ENCODE results near the gene CRCP.
"Not testable (repeated sequence)": the region's sequence is repeated elsewhere in the genome, so short reads cannot be mapped to it uniquely, and the experiment has no call there.

Gene CRCP

DNA sequence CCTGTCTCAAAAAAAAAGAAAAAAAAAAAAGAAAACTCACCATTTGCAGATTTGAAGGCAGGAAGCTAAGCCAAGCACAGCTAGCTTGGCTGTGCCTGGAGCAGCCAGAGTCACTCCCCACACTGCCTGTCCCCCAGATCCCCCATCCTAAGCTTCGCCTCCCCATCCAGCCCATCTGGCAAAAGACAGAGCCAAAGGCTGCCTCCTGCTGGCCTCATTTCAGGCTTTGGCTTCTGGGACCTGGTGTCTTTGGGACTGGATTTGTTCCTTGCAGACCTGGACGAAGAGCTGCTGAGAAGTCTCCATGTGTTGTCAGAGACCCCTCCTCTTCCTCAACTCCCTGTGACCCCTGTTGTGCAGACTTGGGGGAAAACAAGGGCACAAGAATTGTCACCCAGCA, 31.0 kb upstream of the CRCP start:
- H3K27ac ChIP-seq (ENCODE audit: insufficient read depth, low read length, poor library complexity, severe bottlenecking) = no peak overlapping the region

DNA sequence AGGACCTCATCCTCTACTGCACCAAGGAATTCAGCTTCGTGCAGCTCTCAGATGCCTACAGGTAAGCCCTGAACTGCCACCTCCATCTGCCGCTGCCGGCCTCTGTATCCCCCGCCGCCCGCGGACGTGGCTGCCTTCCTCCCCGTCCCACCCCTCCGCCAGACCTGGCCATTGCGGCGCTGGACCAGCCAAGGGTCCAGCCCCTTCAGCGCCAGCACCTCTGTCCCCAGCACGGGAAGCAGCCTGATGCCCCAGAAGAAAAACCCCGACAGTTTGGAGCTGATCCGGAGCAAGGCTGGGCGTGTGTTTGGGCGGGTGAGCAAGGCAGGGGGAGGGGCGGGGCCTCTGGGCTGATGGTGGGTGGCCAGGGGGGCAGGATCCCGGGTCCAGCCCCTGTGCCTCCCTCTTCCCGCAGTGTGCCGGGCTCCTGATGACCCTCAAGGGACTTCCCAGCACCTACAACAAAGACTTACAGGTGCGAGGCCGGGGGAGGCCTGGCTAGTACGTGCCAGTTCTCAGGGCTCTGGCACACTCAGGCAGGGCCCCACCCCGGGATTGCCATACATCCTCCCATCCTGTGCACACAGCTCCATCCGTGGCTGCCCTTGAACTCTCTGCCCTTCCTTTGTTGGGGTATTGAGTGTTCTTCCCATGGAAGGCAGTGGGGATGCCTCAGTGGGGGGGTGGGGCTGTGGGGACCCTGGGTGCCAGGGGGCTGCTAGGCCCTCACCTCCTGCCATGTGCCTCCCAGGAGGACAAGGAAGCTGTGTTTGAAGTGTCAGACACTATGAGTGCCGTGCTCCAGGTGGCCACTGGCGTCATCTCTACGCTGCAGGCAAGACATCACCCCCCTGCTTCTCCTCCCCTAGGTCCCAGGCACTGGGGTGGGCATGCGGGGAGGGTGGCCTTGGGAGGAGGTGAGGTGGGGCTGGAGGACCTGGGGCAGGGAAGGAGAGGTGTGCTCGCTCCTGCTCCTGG, 25.5 kb upstream of the CRCP start:
- no peaks in the 10 kb centered on the region for H3K36me3 ChIP-seq (ENCODE audit: control insufficient read depth, insufficient read depth, low read length)
- H3K4me1 ChIP-seq (ENCODE audit: control insufficient read depth, insufficient read depth, low read length, poor library complexity, severe bottlenecking) = no peaks in the 10 kb centered on the region
- no peak for DNase-seq
- H3K4me3 ChIP-seq (ENCODE audit: insufficient read depth, low read depth, low read length, poor library complexity, severe bottlenecking) = no peak overlapping the region
- H3K27ac ChIP-seq (ENCODE audit: insufficient read depth, low read length, poor library complexity, severe bottlenecking) = no peak overlapping the region
- no peaks in the 10 kb centered on the region for H3K27me3 ChIP-seq (replicated peaks; ENCODE audit: control insufficient read depth, insufficient read depth, low read length, poor library complexity, severe bottlenecking)
- H3K9me3 ChIP-seq (ENCODE audit: control insufficient read depth, low read length) = no peaks in the 10 kb centered on the region

More for the DNA sequence above, 31.0 kb upstream of the CRCP start:
- H3K27me3 ChIP-seq (replicated peaks; ENCODE audit: control insufficient read depth, insufficient read depth, low read length, poor library complexity, severe bottlenecking) = no peaks in the 10 kb centered on the region
- no peaks in the 10 kb centered on the region for H3K9me3 ChIP-seq (ENCODE audit: control insufficient read depth, low read length)
- no peaks in the 10 kb centered on the region for H3K4me1 ChIP-seq (ENCODE audit: control insufficient read depth, insufficient read depth, low read length, poor library complexity, severe bottlenecking)
- DNase-seq = no peak
- no peaks in the 10 kb centered on the region for H3K36me3 ChIP-seq (ENCODE audit: control insufficient read depth, insufficient read depth, low read length)
- H3K4me3 ChIP-seq (ENCODE audit: insufficient read depth, low read depth, low read length, poor library complexity, severe bottlenecking) = no peak overlapping the region

DNA sequence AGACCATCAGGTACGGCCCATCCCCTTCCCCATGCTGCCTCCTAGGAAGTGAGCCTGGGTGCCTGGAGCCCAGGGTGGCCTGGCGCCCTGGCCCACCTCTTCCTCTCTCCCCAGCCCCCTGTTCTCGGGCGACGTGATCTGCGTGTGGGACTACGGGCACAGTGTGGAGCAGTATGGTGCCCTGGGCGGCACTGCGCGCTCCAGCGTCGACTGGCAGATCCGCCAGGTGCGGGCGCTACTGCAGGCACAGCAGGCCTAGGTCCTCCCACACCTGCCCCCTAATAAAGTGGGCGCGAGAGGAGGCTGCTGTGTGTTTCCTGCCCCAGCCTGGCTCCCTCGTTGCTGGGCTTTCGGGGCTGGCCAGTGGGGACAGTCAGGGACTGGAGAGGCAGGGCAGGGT, 22.0 kb upstream of the CRCP start:
- H3K4me3 ChIP-seq (ENCODE audit: insufficient read depth, low read depth, low read length, poor library complexity, severe bottlenecking) = no peak overlapping the region

DNA sequence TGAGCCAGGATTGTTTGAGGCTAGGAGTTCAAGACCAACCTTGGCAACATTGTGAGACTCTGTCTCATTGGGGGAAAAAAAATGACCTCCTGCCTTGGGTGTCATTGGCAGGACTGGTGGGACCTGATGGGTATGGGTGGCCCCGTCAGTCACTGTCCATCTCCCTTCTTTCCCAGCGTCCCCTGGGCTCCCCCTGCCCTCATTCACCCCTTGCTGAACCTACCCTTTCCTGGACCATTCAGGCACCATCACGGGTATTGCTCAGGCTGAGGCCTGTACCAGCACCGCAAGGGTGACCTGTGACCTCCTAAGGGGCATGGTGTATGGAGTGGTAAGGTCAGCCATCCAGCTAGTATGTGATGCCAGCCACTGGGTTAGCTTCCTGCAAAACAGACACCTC, 19.6 kb upstream of the CRCP start:
- H3K9me3 ChIP-seq (ENCODE audit: control insufficient read depth, low read length) = no peaks in the 10 kb centered on the region
- H3K4me3 ChIP-seq (ENCODE audit: insufficient read depth, low read depth, low read length, poor library complexity, severe bottlenecking) = no peak overlapping the region
- no peak for DNase-seq
- H3K4me1 ChIP-seq (ENCODE audit: control insufficient read depth, insufficient read depth, low read length, poor library complexity, severe bottlenecking) = no peaks in the 10 kb centered on the region
- no peak overlapping the region for H3K27ac ChIP-seq (ENCODE audit: insufficient read depth, low read length, poor library complexity, severe bottlenecking)
- H3K27me3 ChIP-seq (replicated peaks; ENCODE audit: control insufficient read depth, insufficient read depth, low read length, poor library complexity, severe bottlenecking) = no peaks in the 10 kb centered on the region
- H3K36me3 ChIP-seq (ENCODE audit: control insufficient read depth, insufficient read depth, low read length) = no peaks in the 10 kb centered on the region

More for the DNA sequence above, 22.0 kb upstream of the CRCP start:
- Histone ChIP-seq H3K4me1 (ENCODE audit: control insufficient read depth, insufficient read depth, low read length, poor library complexity, severe bottlenecking) (no peaks in the 10 kb centered on the region), H3K36me3 (ENCODE audit: control insufficient read depth, insufficient read depth, low read length) (no peaks in the 10 kb centered on the region), H3K9me3 (ENCODE audit: control insufficient read depth, low read length) (no peaks in the 10 kb centered on the region), H3K27ac (ENCODE audit: insufficient read depth, low read length, poor library complexity, severe bottlenecking) (no peak overlapping the region), H3K27me3 (replicated peaks; ENCODE audit: control insufficient read depth, insufficient read depth, low read length, poor library complexity, severe bottlenecking) (no peaks in the 10 kb centered on the region)
- DNase-seq = no peak

DNA sequence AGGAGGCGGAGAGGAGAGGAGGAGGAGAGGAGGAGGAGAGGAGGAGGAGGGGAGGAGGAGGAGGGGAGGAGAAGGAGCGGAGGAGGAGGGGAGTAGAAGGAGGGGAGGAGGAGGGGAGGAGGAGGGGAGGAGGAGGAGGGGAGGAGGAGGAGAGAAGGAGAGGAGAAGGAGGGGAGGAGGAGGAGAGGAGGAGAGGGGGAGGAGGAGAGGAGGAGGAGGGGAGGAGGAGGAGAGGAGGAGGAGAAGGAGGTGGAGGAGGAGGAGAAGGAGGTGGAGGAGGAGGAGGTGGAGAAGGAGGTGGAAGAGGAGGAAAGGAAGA, 15.5 kb upstream of the CRCP start:
- DNase-seq = no peak
- Histone ChIP-seq H3K27ac (ENCODE audit: insufficient read depth, low read length, poor library complexity, severe bottlenecking) (peak overlapping the region; percentile 42), H3K36me3 (ENCODE audit: control insufficient read depth, insufficient read depth, low read length) (no peaks in the 10 kb centered on the region)

DNA sequence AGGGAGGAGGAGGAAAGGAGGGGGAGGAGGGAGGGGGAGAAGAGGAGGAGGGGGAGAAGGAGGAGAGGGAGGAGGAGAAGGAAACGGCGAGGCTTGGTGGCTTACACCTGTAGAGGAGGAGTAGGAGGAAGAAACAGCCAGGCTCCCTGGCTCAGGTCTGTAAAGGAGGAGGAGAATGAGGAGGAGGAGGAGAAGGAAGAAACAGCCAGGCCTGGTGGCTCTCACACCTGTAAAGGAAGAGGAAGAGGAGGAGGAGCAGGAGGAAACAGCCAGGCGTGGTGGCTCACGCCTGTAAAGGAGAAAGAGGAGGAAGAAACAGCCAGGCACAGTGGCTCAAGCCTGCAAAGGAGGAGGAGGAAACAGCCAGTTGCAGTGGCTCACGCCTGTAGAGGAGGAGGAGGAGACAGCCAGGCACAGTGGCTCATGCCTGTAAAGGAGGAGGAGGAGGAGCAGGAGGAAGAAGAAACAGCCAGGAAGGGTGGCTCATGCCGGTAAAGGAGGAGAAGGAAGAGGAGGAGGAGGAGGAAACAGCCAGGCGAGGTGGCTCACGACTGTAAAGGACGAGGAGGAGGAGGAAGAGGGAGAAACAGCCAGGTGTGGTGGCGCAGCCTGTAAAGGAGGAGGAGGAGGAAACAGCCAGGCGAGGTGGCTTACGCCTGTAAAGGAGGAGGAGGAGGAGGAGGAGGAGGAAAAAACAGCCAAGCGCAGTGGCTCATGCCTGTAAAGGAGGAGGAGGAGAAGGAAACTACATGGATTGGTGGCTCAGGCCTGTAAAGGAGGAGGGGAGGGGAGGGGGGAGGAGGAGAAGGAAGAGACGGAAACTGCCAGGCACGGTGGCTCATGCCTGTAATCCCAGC, 14.9 kb upstream of the CRCP start:
- Histone ChIP-seq H3K36me3 (ENCODE audit: control insufficient read depth, insufficient read depth, low read length) (no peaks in the 10 kb centered on the region), H3K4me1 (ENCODE audit: control insufficient read depth, insufficient read depth, low read length, poor library complexity, severe bottlenecking) (peaks cover 3% of the 10 kb centered on the region), H3K27me3 (replicated peaks; ENCODE audit: control insufficient read depth, insufficient read depth, low read length, poor library complexity, severe bottlenecking) (no peaks in the 10 kb centered on the region), H3K27ac (ENCODE audit: insufficient read depth, low read length, poor library complexity, severe bottlenecking) (peak overlapping the region; percentile 42), H3K9me3 (ENCODE audit: control insufficient read depth, low read length) (no peaks in the 10 kb centered on the region), H3K4me3 (ENCODE audit: insufficient read depth, low read depth, low read length, poor library complexity, severe bottlenecking) (peak overlapping the region; percentile 24)
- DNase-seq = peak in 2 of 3 donors; percentile 7 to 8

More for the DNA sequence above, 15.5 kb upstream of the CRCP start:
- no peaks in the 10 kb centered on the region for H3K9me3 ChIP-seq (ENCODE audit: control insufficient read depth, low read length)
- no peaks in the 10 kb centered on the region for H3K27me3 ChIP-seq (replicated peaks; ENCODE audit: control insufficient read depth, insufficient read depth, low read length, poor library complexity, severe bottlenecking)
- peaks cover 3% of the 10 kb centered on the region for H3K4me1 ChIP-seq (ENCODE audit: control insufficient read depth, insufficient read depth, low read length, poor library complexity, severe bottlenecking)
- H3K4me3 ChIP-seq (ENCODE audit: insufficient read depth, low read depth, low read length, poor library complexity, severe bottlenecking) = no peak overlapping the region

DNA sequence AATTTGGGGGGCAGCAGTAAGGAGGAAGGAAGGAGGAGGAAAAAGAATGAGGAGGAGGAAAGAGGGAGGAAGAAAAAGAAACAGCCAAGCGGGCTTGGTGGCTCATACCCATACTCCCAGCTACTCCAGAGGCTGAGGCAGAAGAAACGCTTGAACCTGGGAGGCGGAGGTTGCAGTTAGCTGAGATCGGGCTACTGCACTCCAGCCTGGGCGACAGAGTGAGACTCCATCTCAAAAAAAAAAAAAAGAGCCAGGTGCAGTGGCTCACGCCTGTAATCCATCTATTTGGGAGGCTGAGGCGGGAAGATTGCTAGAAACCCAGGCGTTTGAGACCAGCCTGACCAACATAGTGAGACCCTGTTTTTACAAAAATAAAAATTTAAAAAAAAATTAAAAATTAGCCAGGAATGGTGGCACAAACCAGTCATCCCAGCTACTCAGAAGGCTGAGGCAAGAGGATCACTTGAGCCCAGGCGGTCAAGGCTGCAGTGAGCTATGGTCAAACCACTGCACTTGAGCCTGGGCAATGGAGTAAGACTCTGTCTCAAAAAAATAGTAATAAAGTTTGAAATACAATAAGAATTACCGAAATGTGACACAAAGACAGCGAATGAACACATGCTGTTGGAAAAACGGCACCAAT, 14.1 kb upstream of the CRCP start:
- Histone ChIP-seq H3K27me3 (replicated peaks; ENCODE audit: control insufficient read depth, insufficient read depth, low read length, poor library complexity, severe bottlenecking) (no peaks in the 10 kb centered on the region), H3K27ac (ENCODE audit: insufficient read depth, low read length, poor library complexity, severe bottlenecking) (peak overlapping the region; percentile 42)

DNA sequence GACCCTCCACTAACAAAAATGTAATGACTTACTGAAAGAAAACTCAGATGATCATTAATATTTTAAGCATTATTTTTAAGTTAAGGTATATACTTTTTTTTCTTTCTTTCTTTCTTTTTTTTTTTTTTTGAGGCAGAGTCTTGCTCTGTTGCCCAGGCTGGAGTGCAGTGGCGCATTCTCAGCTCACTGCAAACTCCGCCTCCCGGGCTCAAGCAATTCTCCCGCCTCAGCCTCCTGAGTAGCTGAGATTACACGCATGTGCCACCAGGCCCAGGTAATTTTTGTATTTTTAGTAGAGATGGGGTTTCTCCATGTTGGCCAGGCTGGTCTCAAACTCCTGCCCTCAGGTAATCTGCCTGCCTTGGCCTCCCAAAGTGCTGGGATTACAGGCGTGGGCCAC, 12.5 kb upstream of the CRCP start:
- DNase-seq; H3K27me3 ChIP-seq (replicated peaks; ENCODE audit: control insufficient read depth, insufficient read depth, low read length, poor library complexity, severe bottlenecking); H3K4me1 ChIP-seq (ENCODE audit: control insufficient read depth, insufficient read depth, low read length, poor library complexity, severe bottlenecking); H3K9me3 ChIP-seq (ENCODE audit: control insufficient read depth, low read length); H3K4me3 ChIP-seq (ENCODE audit: insufficient read depth, low read depth, low read length, poor library complexity, severe bottlenecking); H3K36me3 ChIP-seq (ENCODE audit: control insufficient read depth, insufficient read depth, low read length); H3K27ac ChIP-seq (ENCODE audit: insufficient read depth, low read length, poor library complexity, severe bottlenecking): not testable (repeated sequence)

More for the DNA sequence above, 14.1 kb upstream of the CRCP start:
- Histone ChIP-seq H3K9me3 (ENCODE audit: control insufficient read depth, low read length) (no peaks in the 10 kb centered on the region), H3K4me3 (ENCODE audit: insufficient read depth, low read depth, low read length, poor library complexity, severe bottlenecking) (peak overlapping the region; percentile 24), H3K4me1 (ENCODE audit: control insufficient read depth, insufficient read depth, low read length, poor library complexity, severe bottlenecking) (peaks cover 3% of the 10 kb centered on the region), H3K36me3 (ENCODE audit: control insufficient read depth, insufficient read depth, low read length) (no peaks in the 10 kb centered on the region)
- no peak for DNase-seq

DNA sequence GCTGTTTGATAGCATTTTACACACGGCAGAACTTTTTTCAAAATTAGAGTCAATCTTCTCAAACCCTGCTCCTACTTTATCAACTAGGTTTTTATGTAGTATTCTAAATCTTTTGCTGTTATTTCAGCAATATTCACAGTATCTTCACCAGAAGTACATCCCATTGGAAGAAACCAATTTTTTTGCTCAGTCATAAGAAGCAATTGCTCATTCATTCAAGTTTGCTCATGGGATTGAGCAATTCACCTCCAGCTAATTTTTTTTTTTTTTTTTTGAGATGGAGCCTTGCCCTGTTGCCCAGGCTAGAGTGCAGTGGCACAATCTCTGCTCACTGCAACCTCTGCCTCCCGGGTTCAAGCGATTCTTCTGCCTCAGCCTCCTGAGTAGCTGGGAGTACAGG, 10.7 kb upstream of the CRCP start:
- H3K4me1 ChIP-seq (ENCODE audit: control insufficient read depth, insufficient read depth, low read length, poor library complexity, severe bottlenecking); H3K27ac ChIP-seq (ENCODE audit: insufficient read depth, low read length, poor library complexity, severe bottlenecking); H3K9me3 ChIP-seq (ENCODE audit: control insufficient read depth, low read length); H3K36me3 ChIP-seq (ENCODE audit: control insufficient read depth, insufficient read depth, low read length); H3K27me3 ChIP-seq (replicated peaks; ENCODE audit: control insufficient read depth, insufficient read depth, low read length, poor library complexity, severe bottlenecking); DNase-seq; H3K4me3 ChIP-seq (ENCODE audit: insufficient read depth, low read depth, low read length, poor library complexity, severe bottlenecking): not testable (repeated sequence)

All from effector memory CD4-positive, alpha-beta T cell (primary cell).